Thoracic aorta (tissue), 2 donors: Measurements from ENCODE around the gene FBXO15. TPM values are rescaled to one million over a fixed set of nuclear protein-coding genes. Genes with fewer than 3 reads are reported as not detected.

ENCODE experiments used
- ATAC-seq: fragments of 150-250 bp; one replicate; pipeline ENCODE4 v1.8.0; 2017; ENCODE audit warnings: low read depth; ENCODE audit not compliant: insufficient number of reproducible peaks, low FRiP score
- DNase-seq: peaks from one replicate; pipeline ENCODE4 v3.0.0-alpha.2; 2020; ENCODE audit warnings: low spot score
- H3K27ac ChIP-seq, 2 donors: fragments of 200-600 bp; sonication (generic); 1 replicate in 1 of 2; 2 replicates in 1 of 2; pipeline ENCODE4 v1.5.1; 2016; ENCODE audit warnings: mild to moderate bottlenecking in 2 of 2, moderate library complexity in 2 of 2
- H3K27me3 ChIP-seq: fragments of 200-600 bp; sonication (generic); replicated peaks from 2 replicates; pipeline ENCODE4 v1.6.0; 2016; ENCODE audit warnings: mild to moderate bottlenecking; ENCODE audit not compliant: insufficient read depth
- H3K36me3 ChIP-seq: fragments of 200-600 bp; sonication (generic); one replicate; pipeline ENCODE4 v1.5.1; 2016
- H3K4me1 ChIP-seq, 2 donors: fragments of 200-600 bp; sonication (generic); 1 replicate in 1 of 2; 2 replicates in 1 of 2; pipeline versions ENCODE4 v1.5.1 to v1.6.0; 2016; ENCODE audit warnings: low read depth in 2 of 2, mild to moderate bottlenecking in 1 of 2; ENCODE audit not compliant: control insufficient read depth in 1 of 2
- H3K4me3 ChIP-seq: fragments of 200-600 bp; sonication (generic); 2 replicates; pipeline ENCODE4 v1.5.1; 2016; ENCODE audit warnings: mild to moderate bottlenecking
- H3K9me3 ChIP-seq: fragments of 200-600 bp; sonication (generic); 2 replicates; pipeline ENCODE4 v1.5.1; 2016
- total RNA-seq, 2 donors: library from RNA; depleted of rRNA; stranded (reverse); fragments of >200 nt; gene quantifications; one replicate each; pipeline versions ENCODE4 v1.1.0 to v1.2.3, GENCODE V29; 2016
- TF ChIP-seq, protein P1 (sequence below): fragments of 200-600 bp; sonication (generic); IDR thresholded peaks from one replicate; pipeline ENCODE4 v1.5.1; 2019; ENCODE audit warnings: antibody characterized with exemption

Gene FBXO15
- total RNA-seq, 2 donors from 2014 or later = 1.8 TPM; not detected in 1

DNA sequence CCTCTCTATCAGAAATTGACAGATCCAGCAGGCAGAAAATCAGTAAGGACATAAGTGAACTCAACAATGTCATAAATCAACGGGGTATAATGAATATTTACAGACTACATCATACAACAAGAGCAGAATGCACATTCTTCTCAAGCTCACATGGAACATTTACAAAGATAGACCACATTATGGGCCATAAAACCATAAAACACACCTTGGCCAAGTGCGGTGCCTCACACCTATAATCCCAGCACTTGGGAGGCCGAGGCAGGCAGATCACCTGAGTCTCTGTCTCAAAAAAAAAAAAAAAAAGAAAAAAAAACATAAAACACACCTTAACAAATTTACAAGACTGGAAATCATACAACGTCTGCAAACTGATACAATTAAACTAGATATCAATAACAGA lies 36.7 kb downstream of the FBXO15 start:
- DNase-seq = no peak
- no peak for ATAC-seq
- TF ChIP-seq, protein P1, sequence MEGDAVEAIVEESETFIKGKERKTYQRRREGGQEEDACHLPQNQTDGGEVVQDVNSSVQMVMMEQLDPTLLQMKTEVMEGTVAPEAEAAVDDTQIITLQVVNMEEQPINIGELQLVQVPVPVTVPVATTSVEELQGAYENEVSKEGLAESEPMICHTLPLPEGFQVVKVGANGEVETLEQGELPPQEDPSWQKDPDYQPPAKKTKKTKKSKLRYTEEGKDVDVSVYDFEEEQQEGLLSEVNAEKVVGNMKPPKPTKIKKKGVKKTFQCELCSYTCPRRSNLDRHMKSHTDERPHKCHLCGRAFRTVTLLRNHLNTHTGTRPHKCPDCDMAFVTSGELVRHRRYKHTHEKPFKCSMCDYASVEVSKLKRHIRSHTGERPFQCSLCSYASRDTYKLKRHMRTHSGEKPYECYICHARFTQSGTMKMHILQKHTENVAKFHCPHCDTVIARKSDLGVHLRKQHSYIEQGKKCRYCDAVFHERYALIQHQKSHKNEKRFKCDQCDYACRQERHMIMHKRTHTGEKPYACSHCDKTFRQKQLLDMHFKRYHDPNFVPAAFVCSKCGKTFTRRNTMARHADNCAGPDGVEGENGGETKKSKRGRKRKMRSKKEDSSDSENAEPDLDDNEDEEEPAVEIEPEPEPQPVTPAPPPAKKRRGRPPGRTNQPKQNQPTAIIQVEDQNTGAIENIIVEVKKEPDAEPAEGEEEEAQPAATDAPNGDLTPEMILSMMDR = no peak
- Histone ChIP-seq H3K36me3 (no peaks in the 10 kb centered on the region), H3K9me3 (peaks cover 4% of the 10 kb centered on the region), H3K27ac (no peak overlapping the region), H3K27me3 (no peaks in the 10 kb centered on the region), H3K4me1 (no peaks in the 10 kb centered on the region), H3K4me3 (no peak overlapping the region)

DNA sequence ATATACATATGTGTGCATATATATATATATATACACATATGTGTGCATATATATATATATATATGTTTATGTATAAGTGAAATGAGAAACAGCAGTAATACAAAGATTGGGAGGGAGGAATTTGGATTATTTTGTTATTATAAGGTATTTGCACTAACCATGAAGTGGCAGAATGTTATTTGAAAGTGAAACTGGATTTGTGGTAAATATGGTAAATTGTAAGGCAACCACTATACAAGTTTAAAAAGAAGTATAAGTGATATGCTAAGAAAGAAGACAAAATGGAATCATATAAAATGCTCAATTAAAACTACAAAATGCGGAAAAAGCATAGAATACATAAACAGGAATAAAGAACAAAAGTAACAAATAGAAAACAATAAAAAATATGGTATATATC lies 37.5 kb downstream of the FBXO15 start:
- no peak for ATAC-seq
- no peak overlapping the region for H3K27ac ChIP-seq
- TF ChIP-seq, protein P1 = no peak

DNA sequence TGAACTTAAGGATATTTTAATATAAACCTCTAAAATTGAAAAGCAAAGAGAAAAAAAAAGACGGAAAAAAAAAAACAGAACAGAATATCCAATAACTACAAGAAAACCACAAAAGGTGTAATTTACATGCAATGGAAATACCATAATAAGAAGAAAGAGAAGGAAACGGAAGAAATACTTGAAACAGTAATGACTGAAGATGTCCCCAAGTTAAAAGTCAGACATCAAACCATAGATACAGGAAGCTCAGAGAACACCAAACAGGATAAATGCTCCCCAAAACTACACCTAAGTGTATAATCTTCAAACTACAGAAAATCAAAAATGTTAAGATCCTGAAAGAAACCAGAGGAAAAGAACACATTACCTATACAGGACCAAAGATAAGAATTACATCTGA lies 39.2 kb downstream of the FBXO15 start:
- Histone ChIP-seq H3K4me3 (no peak overlapping the region), H3K9me3 (peaks cover 4% of the 10 kb centered on the region), H3K27ac (no peak overlapping the region), H3K4me1 (no peaks in the 10 kb centered on the region), H3K36me3 (no peaks in the 10 kb centered on the region), H3K27me3 (no peaks in the 10 kb centered on the region)
- no peak for DNase-seq
- TF ChIP-seq, protein P1 = no peak
- ATAC-seq = no peak

More for the DNA sequence above, 37.5 kb downstream of the FBXO15 start:
- Histone ChIP-seq H3K4me3 (no peak overlapping the region), H3K4me1 (no peaks in the 10 kb centered on the region), H3K27me3 (no peaks in the 10 kb centered on the region), H3K36me3 (no peaks in the 10 kb centered on the region), H3K9me3 (peaks cover 4% of the 10 kb centered on the region)
- no peak for DNase-seq

DNA sequence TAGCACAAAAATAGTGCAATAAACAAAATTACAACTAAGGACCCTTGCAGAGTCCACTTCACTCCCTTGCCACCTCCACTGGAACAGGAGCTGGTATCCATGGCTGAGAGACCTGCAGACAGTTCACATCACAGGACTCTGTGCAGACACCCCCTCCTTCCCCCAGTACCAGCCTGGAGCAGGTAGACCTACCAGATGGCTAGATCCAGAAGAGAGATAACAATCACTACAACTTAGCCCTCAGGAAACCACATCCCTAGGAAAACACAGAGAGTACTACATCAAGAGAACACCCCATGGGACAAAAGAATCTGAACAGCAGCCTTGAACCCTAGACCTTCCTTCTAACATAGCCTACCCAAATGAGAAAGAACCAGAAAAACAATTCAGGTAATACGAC lies 49.8 kb downstream of the FBXO15 start:
- H3K9me3 ChIP-seq = no peaks in the 10 kb centered on the region
- H3K36me3 ChIP-seq = no peaks in the 10 kb centered on the region
- no peak overlapping the region for H3K27ac ChIP-seq
- DNase-seq (no peak), ATAC-seq (no peak)
- TF ChIP-seq, protein P1 = no peak
- H3K4me1 ChIP-seq = no peaks in the 10 kb centered on the region
- H3K4me3 ChIP-seq = no peak overlapping the region
- H3K27me3 ChIP-seq = no peaks in the 10 kb centered on the region

DNA sequence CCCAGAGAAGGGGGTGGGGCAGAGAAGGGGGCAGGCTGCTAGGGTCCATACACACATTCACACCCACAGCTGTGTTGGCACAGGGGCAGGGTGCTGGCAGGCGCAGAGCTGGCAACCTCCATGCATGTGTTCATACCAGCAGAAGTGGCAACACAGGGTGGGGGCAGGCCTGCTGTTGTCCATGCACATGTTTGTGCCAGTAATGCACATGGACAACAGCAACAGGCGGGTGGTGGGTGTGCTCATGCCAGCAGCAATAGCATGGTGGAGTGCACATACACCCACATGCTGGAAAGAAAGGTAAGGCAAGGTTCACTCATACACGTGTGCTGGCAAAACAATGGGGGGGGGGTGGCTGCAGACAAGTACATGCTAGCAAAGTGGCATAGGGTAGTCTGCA lies 54.7 kb downstream of the FBXO15 start:
- no peak for DNase-seq
- TF ChIP-seq, protein P1 = no peak
- ATAC-seq = no peak
- peaks cover 2% of the 10 kb centered on the region for H3K9me3 ChIP-seq
- no peak overlapping the region for H3K27ac ChIP-seq
- no peaks in the 10 kb centered on the region for H3K27me3 ChIP-seq
- no peaks in the 10 kb centered on the region for H3K4me1 ChIP-seq
- no peak overlapping the region for H3K4me3 ChIP-seq
- H3K36me3 ChIP-seq = no peaks in the 10 kb centered on the region
